Duodenal mucosa (tissue), 2 donors: ENCODE measurements around the gene SMIM21.

Source experiments
- H3K27ac ChIP-seq: one replicate; pipeline ENCODE4 v1.7.0; 2013; ENCODE audit warnings: low read depth, low read length
- H3K27me3 ChIP-seq, 2 donors: one replicate each; pipeline ENCODE4 v1.7.0; 2013; ENCODE audit warnings: low read length in 2 of 2, control low read depth in 1 of 2; ENCODE audit not compliant: insufficient read depth in 2 of 2, control insufficient read depth in 1 of 2
- H3K36me3 ChIP-seq, 2 donors: one replicate each; pipeline ENCODE4 v1.7.0; 2013; ENCODE audit warnings: low read length in 2 of 2, control low read depth in 1 of 2; ENCODE audit not compliant: insufficient read depth in 2 of 2, control insufficient read depth in 1 of 2
- H3K4me1 ChIP-seq, 2 donors: one replicate each; pipeline ENCODE4 v1.7.0; 2013; ENCODE audit warnings: low read length in 2 of 2, control low read depth in 1 of 2; ENCODE audit not compliant: insufficient read depth in 2 of 2, control insufficient read depth in 1 of 2
- H3K4me3 ChIP-seq, 2 donors: one replicate each; pipeline ENCODE4 v1.7.0; 2013; ENCODE audit warnings: low read length in 2 of 2, low read depth in 1 of 2
- H3K9ac ChIP-seq, 2 donors: one replicate each; pipeline ENCODE4 v1.7.0; 2013; ENCODE audit warnings: low read length in 2 of 2, low read depth in 1 of 2
- H3K9me3 ChIP-seq, 2 donors: one replicate each; pipeline ENCODE4 v1.7.0; 2013; ENCODE audit warnings: low read length in 2 of 2, control low read depth in 1 of 2; ENCODE audit not compliant: control insufficient read depth in 1 of 2

Gene SMIM21

DNA sequence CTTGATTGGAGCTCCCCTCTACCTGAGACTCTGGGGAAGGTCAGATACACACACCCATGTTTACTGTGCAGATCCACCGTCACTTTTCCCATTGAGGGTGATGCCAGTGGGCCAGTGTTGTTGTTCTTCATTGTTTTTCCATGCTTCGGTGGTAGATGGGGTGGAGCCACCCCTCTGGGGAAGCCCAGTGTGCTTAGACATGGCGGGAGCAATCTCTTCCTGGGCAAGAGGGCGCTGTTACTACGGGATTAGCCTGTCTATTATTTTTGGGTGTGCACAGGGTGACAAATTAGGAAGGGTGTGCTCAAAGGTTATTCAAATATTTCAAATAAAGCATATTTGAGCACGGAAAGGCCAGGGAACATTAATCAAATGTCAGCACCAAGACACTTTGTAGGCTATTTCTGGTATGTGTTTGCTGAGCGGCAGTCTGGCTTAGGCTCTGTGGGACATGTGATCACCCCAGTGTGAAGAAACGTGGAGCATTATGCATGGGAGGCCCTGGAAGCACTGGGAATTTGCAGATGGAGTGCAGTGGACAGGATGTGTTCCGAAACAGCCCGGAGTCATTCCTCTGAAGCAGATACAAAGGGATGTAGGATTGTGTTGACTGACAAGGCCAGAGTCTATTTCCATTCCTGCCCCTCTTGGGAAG lies 34.8 kb upstream of the SMIM21 start:
- Histone ChIP-seq H3K9me3 (no peaks in the 10 kb centered on the region), H3K27ac (no peak overlapping the region), H3K27me3 (peaks cover 0 to 4% of the 10 kb centered on the region in 2 donors), H3K9ac (no peak overlapping the region), H3K36me3 (no peaks in the 10 kb centered on the region), H3K4me3 (no peak overlapping the region), H3K4me1 (no peaks in the 10 kb centered on the region)

DNA sequence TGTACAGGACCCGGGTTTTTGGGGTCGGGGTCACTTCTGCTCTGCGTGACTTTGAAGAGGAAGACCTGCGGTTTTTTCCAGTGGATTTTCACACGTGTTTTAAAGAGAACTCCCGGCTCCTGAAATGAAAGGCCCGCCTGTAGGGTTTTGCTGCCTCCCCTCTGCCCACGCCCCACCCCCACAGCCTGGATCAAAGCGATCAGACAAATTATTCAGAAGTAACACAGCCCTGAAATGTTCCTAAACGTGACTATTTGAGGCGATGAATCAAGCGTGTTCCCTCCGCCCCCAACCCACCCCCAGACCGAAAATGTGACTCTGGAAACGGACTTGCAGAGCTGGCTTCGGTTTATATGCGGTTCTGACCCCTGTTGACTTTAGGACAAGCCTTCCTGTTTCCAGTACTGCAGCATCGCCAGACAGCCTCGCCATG lies 28.7 kb upstream of the SMIM21 start:
- Histone ChIP-seq H3K36me3 (no peaks in the 10 kb centered on the region), H3K4me1 (no peaks in the 10 kb centered on the region), H3K4me3 (peak overlapping the region; percentile 48 to 50), H3K27ac (no peak overlapping the region), H3K27me3 (peaks cover 12 to 32% of the 10 kb centered on the region in 2 donors), H3K9me3 (no peaks in the 10 kb centered on the region), H3K9ac (no peak overlapping the region)

DNA sequence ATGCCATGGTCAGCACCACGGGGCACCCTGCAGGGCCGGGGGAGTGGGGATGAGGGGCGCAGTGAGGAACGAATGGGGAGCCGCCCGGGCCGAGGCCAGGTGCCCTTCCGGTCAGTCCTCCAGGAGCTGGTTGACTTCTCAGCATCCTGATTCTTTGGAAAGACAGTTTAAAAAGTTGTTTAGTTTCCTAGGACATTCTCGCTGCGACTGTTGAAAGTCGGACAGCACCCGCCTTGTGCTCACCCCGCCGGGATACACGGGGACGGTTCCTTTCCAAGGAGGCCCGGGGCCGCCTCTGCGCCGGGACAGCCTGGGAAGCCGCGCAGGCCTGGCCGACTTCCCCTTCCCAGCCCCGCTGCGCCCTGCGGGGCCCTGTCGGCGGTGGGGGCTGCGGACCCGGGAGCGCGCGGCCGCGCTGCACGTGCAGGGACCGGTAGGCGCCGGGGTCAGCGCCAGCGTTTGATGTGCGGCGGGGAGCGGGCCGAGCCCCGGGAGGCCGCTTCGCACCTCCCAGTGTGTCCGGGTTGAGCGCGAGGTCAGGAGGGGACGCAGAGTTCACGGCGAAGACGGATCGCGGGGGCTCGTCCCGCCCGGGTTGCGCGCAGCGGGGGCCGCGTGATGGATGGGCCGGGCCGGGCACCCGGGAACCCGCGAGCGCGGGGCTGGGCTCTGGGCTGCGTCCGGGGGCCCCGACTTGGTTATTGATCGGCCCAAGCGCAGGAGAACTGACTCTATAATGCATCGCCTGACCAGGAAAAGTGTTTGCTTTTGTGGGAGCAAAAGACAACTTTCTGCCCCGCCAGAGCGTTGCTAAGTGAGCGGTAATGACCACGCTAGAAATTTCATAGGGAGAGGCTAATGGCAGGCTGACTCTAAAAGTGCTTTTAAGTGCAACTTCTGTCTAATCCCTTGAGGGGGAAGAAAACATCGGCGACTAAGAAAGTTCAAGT lies 28.0 kb upstream of the SMIM21 start:
- Histone ChIP-seq H3K4me3 (peak overlapping the region; percentile 48 to 50), H3K9me3 (no peaks in the 10 kb centered on the region), H3K36me3 (no peaks in the 10 kb centered on the region), H3K27me3 (peaks cover 12 to 32% of the 10 kb centered on the region in 2 donors), H3K4me1 (no peaks in the 10 kb centered on the region), H3K9ac (no peak overlapping the region), H3K27ac (no peak overlapping the region)

DNA sequence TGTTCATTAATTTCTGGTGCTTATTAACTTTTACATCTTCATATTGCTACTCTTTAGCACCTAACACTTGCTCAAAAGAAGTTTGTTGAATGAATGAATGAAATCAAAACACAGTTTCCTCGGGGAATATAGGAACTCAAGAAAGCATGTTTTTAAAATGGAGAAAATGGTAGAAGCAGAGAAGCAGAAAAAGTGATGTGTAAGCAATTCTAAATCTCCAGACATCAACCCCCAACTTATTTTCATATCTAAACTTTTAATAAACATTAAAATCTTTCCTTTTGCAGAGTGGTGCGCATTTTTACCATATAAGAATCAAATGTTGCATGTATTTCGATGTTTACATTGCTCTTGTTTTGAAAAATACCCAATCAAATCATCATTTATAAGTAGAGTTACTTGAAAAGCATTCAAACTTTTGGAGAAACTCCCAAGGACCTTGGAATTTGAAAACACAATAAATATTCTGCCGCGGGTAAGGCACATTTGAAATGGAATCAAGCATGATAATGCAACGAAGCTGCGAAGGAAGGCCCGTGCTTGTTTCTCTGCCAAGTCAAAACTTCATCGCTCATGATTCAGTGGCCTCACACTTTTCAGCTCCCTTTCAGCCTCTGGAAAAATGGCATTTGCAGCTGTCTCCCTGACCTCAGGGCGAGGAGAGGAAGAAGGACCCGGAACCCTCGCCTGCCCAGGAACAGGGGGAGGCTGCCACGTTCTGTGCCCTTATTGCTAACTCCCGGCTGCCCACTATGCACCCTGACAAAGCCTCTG lies 26.7 kb upstream of the SMIM21 start:
- H3K27ac ChIP-seq, result no peak overlapping the region

DNA sequence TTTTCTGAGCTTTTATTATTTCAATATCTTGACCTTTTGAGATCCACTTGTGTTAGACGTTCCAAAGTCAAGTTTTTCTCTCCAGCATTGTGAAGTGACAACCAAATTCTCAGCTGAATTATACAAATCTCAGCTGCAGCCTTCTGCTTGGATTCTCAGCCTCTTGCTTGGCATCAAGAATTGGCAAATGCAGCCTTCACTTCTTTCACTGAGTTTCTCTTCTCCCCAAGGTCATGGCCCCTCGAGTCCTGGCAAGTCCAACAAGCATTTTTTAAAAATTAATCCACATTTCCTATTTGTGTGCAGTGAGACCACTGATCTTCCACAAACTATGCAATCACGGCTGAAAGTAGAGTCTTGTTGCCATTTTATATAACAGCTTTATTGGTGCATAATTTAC lies 23.4 kb upstream of the SMIM21 start:
- no peaks in the 10 kb centered on the region for H3K4me1 ChIP-seq
- no peaks in the 10 kb centered on the region for H3K9me3 ChIP-seq
- peaks cover 4 to 21% of the 10 kb centered on the region in 2 donors for H3K27me3 ChIP-seq
- H3K4me3 ChIP-seq, result no peak overlapping the region
- no peaks in the 10 kb centered on the region for H3K36me3 ChIP-seq
- no peak overlapping the region for H3K9ac ChIP-seq
- H3K27ac ChIP-seq, result no peak overlapping the region

More for the DNA sequence above, 26.7 kb upstream of the SMIM21 start:
- Histone ChIP-seq H3K9ac (no peak overlapping the region), H3K9me3 (no peaks in the 10 kb centered on the region), H3K36me3 (no peaks in the 10 kb centered on the region), H3K4me1 (no peaks in the 10 kb centered on the region), H3K4me3 (no peak overlapping the region), H3K27me3 (peaks cover 9 to 32% of the 10 kb centered on the region in 2 donors)

DNA sequence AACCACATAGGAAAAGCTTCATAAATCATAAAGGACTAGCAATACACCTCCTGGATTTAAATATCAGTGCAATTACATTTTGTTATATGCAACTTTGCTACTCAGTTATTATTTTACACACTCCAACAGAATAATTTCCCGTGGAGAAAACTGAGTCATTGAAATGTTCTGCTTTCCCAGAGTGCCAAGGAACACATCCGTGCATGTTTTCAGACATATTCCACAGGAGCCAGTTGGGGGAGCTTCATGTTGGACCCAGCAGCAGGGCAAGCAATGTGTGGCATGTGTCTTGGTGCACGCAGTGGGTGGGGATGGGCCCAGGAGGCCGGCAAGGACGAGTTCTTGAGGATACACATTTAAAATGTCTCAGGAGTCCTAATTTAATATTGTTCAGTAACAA lies 14.4 kb upstream of the SMIM21 start:
- Histone ChIP-seq H3K4me3 (no peak overlapping the region), H3K27ac (no peak overlapping the region), H3K36me3 (no peaks in the 10 kb centered on the region), H3K9ac (no peak overlapping the region), H3K9me3 (no peaks in the 10 kb centered on the region), H3K27me3 (no peaks in the 10 kb centered on the region), H3K4me1 (no peaks in the 10 kb centered on the region)

DNA sequence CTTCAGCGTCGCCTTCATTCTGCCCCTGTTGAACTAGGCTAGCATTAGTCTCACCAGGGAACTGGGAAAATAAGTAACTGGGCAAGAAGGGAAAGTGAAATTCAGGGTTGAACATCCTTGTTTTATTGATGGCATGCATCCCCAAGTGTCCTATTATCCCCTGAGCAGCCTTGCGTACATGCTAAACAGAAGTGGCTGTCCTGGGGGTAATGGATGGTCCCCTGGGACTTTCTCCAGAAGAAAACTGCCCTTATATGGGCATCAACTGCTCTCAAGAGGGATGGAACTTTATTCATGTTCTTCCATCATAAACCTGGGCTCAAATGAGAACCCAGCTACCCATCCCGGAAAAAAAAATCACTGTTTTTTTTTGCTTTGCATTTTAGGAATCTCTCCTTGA lies 11.8 kb upstream of the SMIM21 start:
- Histone ChIP-seq H3K36me3 (no peaks in the 10 kb centered on the region), H3K27ac (no peak overlapping the region), H3K27me3 (no peaks in the 10 kb centered on the region), H3K9me3 (no peaks in the 10 kb centered on the region), H3K4me3 (no peak overlapping the region), H3K9ac (no peak overlapping the region), H3K4me1 (no peaks in the 10 kb centered on the region)

DNA sequence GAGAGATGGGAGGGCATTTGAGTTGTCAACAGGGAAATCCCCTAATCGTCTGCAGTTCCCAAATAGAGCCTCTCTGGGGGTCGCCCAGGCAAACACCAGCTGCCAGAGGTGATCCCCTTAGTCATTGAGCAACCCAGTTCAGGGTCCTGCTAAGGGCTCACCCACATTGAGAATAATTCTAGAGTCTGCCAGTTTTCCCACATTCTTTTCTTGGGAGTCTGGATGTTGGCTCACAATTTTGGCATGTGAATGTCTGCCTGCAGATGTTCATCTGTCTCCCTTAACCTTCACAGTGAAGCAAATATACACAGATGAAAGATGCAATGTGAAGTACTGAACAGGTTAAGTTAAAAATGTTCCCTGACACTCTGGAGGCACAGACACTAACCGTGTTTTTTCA lies 11.4 kb upstream of the SMIM21 start:
- Histone ChIP-seq H3K36me3 (no peaks in the 10 kb centered on the region), H3K4me1 (no peaks in the 10 kb centered on the region), H3K27ac (no peak overlapping the region), H3K9me3 (no peaks in the 10 kb centered on the region), H3K4me3 (no peak overlapping the region), H3K9ac (no peak overlapping the region), H3K27me3 (no peaks in the 10 kb centered on the region)

DNA sequence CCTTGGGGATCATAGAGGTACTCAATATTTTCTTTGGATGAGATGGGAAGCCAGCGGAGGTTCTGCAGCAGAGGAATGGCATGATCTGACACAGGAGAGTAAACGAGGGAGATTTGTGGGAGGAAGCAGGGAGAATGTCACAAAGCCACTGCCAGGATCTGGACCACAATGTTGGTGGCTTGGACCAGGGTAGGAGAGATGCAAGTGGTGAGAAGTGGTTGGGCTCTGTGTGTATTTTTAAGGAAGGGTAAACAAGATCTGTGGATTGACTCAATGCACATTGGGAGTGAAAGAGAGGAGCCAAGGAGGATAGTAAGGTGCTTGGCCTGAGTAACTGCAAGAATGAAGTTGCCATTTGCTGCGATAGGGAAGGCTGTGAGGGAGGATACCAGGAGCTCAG lies 10.5 kb upstream of the SMIM21 start:
- H3K4me3 ChIP-seq, result no peak overlapping the region

DNA sequence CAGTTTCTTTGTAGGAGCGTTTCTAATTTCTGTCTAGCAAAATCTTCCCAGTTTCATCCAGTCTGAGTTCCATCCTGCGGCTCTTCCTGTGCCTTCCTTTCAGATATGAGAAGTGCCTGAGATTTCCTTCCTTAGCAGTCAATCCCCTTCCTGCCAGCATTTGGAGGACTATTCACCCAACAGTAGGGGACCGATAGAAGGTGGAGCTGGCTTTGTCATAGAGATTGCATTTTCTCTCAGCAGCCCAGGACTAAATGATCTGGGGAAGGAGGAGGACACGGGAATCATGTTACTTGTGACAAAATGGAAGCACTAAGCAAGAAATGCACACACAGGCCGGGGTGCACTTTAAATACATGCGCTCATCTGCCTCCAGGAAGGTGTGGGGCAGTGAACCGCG lies 5.6 kb upstream of the SMIM21 start:
- Histone ChIP-seq H3K4me3 (no peak overlapping the region), H3K36me3 (no peaks in the 10 kb centered on the region), H3K4me1 (no peaks in the 10 kb centered on the region), H3K9me3 (no peaks in the 10 kb centered on the region), H3K27me3 (peaks cover 0 to 6% of the 10 kb centered on the region in 2 donors), H3K27ac (no peak overlapping the region), H3K9ac (no peak overlapping the region)

More for the DNA sequence above, 10.5 kb upstream of the SMIM21 start:
- Histone ChIP-seq H3K36me3 (no peaks in the 10 kb centered on the region), H3K9ac (no peak overlapping the region), H3K4me1 (no peaks in the 10 kb centered on the region), H3K9me3 (no peaks in the 10 kb centered on the region), H3K27ac (no peak overlapping the region), H3K27me3 (peaks cover 0 to 4% of the 10 kb centered on the region in 2 donors)
